Measurements from ENCODE around the gene ADORA1.

ADORA1 gene

GRCh38 chr1:203213126-203213525, 85.6 kb downstream of the ADORA1 start:
- no peak for DNase-seq (ENCODE audit: low read depth in 2 of 2)

- no peak for DNase-seq (ENCODE audit: low read depth in 2 of 2)
These were observed 87.3 kb downstream of the ADORA1 start for GRCh38 chr1:203214871-203215270.

- DNase-seq (ENCODE audit: low read depth in 2 of 2) = no peak
These were observed 88.0 kb downstream of the ADORA1 start for GRCh38 chr1:203215573-203215972.

GRCh38 chr1:203216274-203217138, 89.0 kb downstream of the ADORA1 start:
- DNase-seq (ENCODE audit: low read depth in 2 of 2) = peak; percentile 15 to 50
